NCI-H526 (cell line): ENCODE results near the gene KMT5B.
A peak's percentile ranks its signal among the peaks of the same experiment; 100 is the strongest.

ENCODE experiments used
- DNase-seq, 2 experiments: peaks; one replicate each; lab custom pipeline; 2025; lab: John Stamatoyannopoulos, UW

Gene KMT5B

DNA sequence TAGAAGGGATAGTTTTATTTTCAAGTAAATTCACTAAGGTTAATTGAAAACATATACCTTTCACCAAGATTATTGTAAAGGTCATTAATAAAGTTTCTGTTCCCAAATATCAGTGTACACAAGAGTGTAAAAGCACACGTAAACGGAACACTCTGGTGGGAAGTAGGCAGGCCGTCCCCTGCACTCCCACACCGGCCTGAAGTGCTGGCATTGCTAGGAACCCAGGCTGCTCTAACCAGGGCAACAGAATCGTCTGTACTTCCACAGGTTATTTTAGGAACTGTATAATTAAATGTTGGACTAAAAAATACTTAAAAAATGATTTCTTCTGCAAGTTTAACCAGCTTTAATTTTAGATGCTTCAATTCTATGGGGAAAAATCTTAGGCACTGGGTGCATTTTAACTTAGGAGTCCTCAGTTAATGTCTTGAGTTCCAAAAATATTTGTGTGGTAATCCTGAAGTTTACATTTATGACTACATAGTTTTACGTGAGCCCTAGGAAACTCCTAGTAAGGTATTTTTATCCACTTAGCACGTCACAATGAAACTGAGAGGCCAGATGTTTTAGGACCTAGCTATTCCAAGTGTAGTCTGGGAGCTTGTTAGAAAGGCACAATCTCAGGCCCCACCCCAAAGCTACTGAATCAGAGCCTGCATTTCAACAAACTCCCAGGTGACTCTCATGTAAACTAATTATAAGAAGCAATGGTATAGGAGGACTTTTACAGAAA, 31.2 kb downstream of the KMT5B start:
- DNase-seq: no peak

DNA sequence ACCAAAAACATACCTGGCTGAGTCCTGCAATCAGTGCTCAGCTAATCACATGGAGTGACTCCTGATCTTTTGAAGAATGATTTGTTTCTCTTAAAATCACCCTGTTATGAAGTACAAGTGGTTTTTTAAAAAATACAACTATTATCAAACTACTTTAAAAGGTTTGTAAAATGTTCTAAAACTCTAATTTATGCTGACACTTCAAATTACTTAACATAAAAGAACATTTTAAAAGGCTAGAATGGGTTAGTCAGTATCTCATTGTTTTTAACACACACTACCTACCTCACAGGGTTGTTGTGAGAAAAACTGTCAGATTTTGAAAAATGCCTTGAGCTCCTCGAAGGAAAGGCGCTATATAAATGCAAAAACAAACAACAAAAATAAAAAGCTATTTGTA, 33.2 kb downstream of the KMT5B start:
- DNase-seq: no peak

DNA sequence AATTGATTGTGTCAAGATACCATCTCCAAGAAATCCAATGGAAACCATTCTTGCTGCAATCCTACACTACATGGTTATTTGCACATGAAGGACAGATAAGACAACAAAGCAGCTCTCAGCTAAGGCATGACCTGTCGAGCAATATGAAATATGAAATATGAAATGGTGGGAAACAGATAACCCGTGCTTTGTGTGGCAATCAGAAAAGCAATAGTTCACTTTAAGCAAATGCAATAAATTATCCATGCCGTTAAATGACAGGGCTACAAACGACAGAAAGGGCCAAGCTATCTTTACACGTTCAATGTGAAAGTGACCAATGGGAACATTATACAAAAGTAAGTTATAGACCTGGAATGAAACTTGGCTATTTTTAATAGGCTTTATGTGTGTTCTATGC, 35.2 kb downstream of the KMT5B start:
- no peak for DNase-seq

DNA sequence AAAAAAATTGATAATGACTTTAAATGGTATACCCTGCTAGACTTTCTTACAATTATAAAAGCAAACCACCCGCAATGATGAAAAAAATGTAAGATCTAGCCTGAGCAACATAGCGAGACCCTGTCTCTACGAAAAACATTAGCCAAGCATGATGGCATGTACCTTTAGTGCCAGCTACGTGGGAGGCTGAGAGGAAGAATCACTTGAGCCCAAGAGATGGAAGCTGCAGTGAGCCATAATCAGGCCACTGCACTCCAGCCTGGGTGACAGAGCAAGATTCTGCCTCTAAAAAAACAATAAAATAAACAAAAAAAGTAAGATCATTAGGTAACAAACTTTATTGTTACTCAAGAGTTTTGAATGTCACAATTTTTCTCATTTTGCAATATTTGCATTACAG, 39.2 kb downstream of the KMT5B start:
- DNase-seq: no peak

DNA sequence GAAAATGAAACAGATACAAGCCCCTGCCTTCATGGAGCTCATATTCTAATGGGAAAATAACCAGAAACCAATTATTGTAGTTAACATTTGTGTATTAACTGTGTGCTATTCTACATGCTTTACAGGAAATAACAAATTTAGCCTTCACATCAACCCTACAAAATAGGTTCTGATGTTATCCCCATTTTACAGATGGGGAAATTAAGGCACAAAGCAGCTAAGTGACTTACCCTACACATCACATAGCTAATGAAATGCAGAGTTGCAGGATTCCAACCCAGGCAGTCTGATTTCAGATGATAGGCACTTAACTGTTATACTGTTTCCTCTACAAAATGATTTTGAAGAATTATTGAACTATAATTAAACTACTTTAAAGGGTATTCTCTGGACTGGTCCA, 43.7 kb downstream of the KMT5B start:
- no peak for DNase-seq

DNA sequence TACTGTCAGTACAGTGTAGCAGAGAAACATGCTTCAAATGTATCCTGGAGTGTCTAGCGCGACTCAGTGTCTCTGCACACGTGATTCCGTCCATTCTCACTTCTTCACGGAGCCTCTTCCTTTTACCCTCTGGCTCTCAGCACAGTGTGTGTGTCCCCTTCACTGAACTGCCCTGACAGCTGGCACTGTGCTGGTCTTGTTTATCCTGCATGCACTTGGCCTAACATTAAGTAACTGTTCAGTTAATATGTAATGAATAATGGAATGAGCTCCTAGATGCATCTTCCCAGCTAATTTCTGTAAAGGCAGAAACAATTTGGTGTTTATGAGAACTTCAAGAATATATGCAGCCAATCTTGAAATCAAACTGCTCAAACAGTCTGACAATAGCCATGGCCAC, 44.4 kb downstream of the KMT5B start:
- DNase-seq: no peak

DNA sequence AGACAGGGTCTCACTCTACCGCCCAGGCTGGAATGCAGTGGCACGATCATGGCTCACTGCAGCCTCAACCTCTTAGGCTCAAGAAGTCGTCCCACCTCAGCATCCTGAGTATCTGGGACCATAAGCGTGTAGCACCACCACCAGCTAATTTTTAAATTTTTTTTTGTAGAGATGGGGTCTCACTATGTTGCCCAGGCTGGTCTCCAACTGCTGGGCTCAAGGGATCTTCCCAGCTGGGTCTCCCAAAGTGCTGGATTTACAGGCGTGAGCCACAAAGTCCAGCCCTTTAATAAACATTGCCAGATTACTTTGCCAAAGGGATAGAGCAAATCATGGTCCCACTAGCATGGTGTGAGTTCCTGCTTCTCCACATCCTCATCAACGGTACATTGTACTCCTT, 45.6 kb downstream of the KMT5B start:
- no peak for DNase-seq

DNA sequence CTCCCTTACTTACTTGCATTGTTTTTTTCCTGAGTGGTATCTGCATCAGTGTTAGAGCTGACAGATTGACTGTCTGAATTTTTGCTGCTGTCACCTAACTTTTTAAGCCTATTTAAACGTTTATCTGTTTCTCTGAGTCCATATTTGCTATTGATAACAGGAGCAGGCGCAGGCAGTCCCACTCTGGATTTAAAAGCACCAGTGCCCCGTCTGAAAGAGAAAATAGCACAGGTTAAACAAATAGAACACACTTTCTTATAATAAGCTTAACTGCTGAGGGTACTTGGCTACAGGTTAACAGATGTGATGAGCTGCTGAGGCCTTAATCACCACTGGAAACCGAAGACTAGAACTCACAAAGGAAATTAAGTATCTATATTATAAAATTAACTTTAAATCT, 46.1 kb downstream of the KMT5B start:
- no peak for DNase-seq

DNA sequence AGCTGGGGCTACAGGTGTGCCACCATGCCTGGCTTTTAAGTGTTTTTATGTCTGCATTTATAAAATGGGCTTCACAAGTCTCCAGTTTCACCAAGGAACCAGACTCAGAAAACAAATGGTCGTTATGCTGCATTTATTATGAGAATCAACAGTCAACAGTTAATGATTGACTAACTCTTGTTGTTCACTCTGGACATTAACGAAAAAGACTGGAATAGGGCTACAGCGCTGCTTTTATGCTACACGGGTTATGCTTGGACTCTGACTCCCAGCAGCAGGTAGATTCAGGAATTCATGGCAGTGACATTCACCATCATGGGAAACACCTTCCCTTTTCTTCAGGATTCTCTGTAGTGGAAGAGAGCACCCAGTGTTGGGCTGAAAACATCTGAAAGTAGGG, 47.5 kb downstream of the KMT5B start:
- peak; percentile 42 to 74 for DNase-seq

DNA sequence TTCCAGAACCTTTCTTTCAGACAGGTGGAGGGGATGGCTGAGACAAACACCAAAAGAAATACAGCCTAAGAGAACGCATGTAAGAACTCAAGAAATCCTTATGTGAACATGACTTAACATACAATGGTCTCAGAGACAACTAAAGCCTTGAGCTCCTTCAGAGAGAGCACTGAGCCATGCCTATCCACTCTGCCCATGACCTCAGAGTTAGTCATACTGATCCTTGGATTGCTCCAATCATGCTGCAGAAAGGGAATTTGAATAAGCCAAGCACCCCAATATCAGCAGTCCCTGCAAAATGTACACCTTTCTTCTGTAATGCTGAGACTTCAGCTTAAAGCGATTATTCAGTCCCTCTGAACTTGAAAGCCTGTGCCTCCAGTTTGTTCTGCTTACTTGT, 48.7 kb downstream of the KMT5B start:
- DNase-seq: no peak

DNA sequence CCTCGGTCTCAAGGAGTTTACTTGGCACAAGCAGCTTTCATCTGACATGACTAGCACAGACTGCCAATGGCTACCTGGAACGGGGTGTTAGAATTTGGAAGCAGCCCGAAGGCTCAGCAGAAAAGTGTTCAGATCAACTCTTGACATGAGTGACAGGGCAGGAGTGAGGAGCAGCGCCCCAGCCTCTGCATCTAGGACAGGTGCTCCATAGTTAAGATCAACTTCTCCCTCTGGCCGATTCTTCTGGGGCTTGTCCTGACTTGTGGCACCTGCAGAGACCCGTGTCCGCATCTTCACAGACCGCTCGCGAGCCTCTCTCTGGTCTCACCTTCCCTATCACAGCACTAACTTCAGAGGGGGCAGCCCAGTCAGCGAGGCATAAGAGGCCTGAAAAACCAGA, 49.4 kb downstream of the KMT5B start:
- no peak for DNase-seq

DNA sequence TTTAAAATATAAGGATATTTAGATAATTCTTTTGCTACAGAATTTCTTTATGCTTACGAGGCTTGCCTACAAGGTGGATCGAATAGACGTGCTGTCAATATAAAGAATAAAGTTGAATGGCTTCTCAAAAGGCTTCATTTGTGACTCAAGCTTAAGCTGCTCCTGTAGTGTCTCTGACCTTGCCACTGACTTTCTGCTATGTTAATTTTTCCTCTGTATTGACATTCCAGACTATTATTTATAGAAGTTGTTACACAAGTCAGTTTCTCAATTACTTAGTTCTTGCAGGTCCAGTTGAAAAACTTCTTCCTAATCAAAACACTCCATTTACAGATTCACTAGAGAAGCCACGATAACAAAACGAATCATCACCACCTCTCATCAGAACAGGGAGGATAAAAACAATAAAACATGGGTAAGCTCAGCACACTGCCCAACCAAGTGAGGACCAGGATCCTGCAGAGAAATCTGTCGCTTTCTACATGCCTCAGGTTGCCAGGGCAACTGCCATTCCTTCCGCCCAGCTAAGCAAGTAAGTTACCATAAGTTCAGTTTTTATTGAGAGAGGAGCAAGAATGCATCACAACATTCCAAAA, 52.9 kb downstream of the KMT5B start:
- DNase-seq: no peak

DNA sequence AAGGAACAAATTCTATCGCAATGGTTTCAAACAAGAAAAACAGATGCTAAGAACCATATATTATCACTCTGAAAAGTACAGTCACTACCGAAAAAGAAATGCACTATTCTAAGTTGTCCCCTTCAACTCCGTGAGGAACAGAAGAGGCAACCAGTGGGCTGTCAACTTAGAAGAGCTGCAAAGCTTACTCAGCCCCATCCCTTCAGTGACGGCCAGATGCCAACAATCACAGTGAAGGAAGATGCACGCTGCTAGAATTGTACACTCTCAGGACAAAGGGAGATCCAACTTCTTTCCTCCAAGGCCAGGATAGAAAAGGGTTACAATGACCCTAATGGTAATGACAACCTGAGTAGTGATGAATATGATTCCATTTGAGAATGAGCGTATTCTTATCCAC, 53.4 kb downstream of the KMT5B start:
- no peak for DNase-seq

DNA sequence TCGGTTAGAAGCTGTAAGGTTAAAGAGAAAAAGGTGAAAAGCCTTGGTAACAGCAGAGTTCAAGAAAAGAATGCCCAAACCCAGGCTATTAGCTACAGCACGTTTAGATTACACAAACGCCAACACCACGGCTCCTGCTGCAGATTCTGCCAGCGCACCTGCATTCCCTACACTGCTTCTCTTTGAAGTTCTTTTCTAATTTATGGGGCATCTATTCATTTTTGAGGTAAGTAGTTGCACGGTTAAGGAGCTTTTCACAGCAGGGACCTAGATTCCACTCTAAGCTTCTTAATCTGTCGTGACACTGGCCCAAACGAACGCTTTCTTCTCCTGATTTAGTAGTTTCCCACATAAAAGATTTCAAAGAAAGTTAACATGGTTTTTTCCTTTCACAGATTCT, 53.9 kb downstream of the KMT5B start:
- no peak for DNase-seq

DNA sequence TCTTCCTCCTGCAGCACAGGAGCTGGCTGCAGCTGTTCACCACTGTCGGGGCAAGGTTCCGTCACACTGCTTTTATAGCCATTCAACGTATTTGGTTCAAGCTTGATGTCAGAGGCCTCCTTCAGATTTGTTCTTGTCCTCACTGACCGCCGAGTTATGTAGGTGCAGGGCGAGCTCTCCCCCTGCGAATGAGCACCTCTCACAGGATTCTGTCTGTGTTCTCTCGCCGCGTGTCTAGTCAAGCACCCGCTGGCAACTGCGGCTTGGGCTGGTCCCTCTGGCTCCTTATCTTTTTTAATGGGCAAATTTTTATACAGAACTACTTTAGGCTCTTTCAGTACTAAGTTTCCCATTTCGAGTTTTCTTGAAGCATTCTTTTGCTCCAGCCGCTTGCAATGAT, 54.5 kb downstream of the KMT5B start:
- DNase-seq: no peak

DNA sequence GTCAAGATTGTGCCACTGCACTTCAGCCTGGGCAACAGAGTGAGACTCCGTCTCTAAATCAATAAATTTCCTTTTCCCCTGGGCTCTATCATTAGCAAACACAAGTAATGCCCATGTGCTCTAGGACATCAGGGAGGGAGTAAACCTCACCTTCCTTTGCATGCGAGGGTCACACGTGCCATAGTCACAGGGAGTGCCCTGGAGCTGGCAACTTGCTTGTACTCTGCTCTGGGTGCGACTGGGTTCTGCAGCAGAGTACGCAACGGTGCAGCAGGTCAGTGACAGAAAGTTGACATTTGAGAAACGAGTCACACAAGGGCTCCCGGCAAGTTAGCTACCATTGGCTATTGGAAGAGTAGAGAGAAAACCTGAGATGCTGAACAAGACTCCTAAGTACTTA, 59.4 kb downstream of the KMT5B start:
- DNase-seq: no peak

DNA sequence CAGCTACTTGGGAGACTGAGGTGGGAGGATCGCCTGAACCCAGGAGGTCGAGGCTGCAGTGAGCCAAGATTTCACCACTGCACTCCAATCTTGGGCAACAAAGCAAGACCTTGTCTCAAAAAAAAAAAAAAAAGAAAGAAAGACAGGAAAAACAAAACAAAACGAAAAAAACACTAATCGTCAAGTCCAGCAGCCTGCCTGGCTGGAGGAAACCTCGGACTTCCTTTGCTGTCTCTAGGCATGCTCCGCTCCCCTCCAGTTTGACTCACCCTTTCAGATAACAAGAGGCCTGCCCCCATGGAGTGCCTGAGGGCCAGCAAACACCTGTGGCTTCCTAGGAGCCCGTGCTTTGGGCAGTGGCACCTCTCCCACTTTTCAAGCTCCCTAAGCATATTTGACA, 63.1 kb downstream of the KMT5B start:
- peak in 1 of 2 experiments; percentile 19 for DNase-seq

DNA sequence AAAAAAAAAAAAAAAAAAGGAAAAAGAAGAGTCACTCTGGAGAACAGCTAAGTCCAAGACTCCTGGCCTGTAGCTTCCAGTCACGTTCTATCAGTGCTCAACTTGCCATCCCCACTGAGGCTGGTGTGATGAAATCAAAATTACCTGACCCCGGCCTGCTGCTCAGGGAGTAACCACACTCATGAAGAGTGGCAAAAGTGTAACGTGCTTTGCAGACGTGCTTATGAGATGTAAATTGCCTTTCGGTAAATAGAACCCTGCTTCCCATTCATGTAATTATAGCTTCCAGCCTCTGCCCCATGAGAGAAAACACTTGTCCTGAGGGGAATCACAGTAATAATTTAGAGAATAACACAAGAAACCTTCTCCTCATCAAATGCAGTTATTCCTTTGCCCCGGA, 63.7 kb downstream of the KMT5B start:
- peak in 1 of 2 experiments; percentile 25 for DNase-seq

DNA sequence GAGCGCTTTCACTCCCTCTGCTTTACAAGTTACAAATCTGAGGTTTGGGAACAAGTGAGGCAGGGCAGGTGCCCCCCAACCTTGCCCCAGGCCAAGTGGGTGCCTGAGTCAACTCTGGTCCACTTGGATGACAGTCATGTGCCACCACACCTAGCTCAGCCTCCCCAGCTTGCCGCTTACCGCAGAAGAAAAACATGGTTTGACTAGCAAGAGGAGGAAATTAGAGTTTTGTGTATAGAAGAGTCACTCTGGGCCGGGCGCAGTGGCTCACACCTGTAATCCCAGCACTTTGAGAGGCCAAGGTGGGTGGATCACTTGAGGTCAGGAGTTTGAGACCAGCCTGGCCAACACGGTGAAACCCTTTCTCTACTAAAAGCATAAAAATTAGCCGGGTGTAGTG, 64.2 kb downstream of the KMT5B start:
- DNase-seq: no peak

DNA sequence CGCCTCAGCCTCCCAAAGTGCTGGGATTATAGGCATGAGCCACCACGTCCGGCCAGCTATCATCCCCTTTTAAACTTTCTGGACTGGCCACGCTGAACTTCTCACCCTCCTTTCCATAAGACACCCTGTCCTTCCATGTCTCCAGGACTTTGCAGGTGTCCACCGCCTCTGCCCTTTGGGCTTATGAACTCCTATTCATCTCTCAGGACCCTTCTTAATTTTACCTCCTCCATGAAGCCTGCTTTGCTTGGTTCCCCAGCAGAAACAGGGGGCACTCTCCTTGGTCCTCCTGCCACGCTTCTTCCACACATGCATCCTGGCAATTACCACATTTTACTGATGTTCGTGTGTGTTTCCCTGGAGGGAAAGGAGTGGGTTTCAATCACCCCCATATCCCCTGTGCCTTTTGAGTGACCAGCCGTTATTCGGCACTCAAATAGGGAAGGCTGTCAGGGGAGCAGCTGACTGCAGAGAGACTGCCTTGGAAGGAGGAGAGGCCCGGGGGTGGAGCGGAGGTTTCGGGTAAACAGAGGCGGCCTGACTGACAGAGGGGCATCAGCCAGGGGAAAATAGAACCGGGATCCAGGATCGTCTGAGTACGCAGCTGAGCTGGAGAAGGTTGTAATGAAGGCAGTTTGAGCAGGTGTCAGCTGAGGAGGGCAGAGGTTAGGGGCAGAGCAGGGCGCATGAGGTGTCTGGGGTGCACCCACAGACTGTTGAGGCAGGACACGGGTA, 64.9 kb downstream of the KMT5B start:
- no peak for DNase-seq

DNA sequence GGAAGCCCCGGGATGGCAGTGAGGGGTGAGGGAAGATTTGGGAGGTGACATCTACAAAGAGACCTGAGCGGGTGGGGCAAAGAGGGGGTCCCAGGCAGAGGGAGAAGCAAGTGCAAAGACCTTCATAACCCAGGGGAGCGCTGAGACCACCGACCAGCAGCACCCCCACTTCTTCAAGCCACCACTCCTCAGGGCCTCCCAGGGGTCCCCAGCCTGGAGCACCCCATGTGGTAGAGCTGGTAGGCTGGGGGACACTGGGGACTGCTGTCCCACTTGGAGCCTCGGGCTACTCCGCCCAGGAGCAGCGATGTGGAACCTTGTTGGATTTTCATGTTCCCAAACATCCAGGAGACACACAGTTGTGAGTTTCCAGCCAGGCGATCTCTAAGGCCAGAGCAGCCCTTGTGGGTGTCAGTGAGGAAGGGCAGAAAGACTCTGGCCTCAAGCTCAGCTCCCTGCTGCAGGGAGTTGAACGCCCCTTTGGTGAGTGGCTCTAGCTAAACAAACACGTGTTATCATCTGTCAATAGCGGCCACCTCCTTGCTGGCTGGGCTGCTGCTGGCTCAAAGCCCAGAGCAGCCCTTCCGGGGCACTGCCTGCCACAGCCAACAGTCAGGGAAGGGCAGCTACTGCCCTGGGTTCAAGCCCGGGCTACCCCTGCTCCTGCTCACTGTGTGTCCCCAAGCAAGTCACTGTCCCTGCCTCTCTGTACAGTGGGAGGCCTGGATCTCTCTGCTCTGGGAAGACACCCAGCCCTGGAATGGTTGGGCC, 66.2 kb downstream of the KMT5B start:
- DNase-seq: peak; percentile 58 to 71

DNA sequence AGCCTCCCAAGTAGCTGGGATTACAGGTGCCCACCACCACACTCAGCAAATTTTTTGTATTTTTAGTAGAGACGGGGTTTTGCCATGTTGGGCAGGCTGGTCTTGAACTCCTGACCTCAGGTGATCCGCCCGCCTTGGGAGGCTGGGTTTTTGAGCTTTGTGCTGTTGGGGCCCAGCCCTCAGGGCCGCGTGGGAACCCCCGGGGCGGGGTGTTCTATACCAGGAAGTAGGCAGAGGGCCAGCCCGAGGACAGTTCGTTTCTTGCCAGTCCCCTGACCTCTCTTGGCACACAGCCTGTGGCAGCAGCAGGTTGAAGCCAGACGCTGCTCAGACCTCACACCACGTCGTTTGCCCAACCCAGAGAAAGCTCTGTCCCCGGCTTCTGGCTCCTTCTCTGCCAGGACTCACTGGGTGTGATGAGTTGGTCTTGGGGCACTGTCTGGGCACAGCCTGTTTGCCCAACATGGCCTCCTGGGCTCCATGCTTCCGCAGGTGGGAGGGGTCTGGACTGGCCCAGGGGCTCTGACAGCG, 67.0 kb downstream of the KMT5B start:
- no peak for DNase-seq
